Mesenchymal stem cell (in vitro differentiated cells and primary cell): ENCODE results near the gene EPC2.
"Not testable (repeated sequence)": the region's sequence is repeated elsewhere in the genome, so short reads cannot be mapped to it uniquely, and the experiment has no call there.

Experiments
- DNase-seq: peaks from one replicate; pipeline ENCODE4 v3.0.0-alpha.2; 2013
- H2AFZ ChIP-seq: one replicate; pipeline ENCODE4 v1.6.1; 2013; ENCODE audit warnings: low read depth, mild to moderate bottlenecking, control low read depth, inconsistent platforms, low read length, moderate library complexity
- H2AK5ac ChIP-seq: 2 replicates; pipeline ENCODE4 v1.6.1; 2013; ENCODE audit warnings: low read length, moderate library complexity, mild to moderate bottlenecking, inconsistent platforms; ENCODE audit not compliant: severe bottlenecking
- H2BK120ac ChIP-seq: one replicate; pipeline ENCODE4 v1.6.1; 2013; ENCODE audit warnings: low read depth, mild to moderate bottlenecking, inconsistent platforms, low read length, moderate library complexity
- H2BK12ac ChIP-seq, 2 experiments: one replicate each; pipeline ENCODE4 v1.6.1; 2013; ENCODE audit warnings: inconsistent platforms in 2 of 2, low read length in 2 of 2, mild to moderate bottlenecking in 2 of 2, moderate library complexity in 2 of 2, control low read depth in 1 of 2
- H2BK15ac ChIP-seq: one replicate; pipeline ENCODE4 v1.6.1; 2013; ENCODE audit warnings: mild to moderate bottlenecking, low read depth, inconsistent platforms; ENCODE audit not compliant: poor library complexity, severe bottlenecking
- H2BK5ac ChIP-seq: 2 replicates; pipeline ENCODE4 v1.6.1; 2013; ENCODE audit warnings: low read depth, mild to moderate bottlenecking, low read length, control low read depth, inconsistent platforms; ENCODE audit not compliant: poor library complexity, severe bottlenecking
- H3K14ac ChIP-seq, 2 experiments: one replicate each; pipeline ENCODE4 v1.6.1; 2013; ENCODE audit warnings: inconsistent platforms in 2 of 2, low read length in 2 of 2, control low read depth in 1 of 2, mild to moderate bottlenecking in 1 of 2, moderate library complexity in 1 of 2
- H3K18ac ChIP-seq, 2 experiments: one replicate each; pipeline ENCODE4 v1.6.1; 2013; ENCODE audit warnings: inconsistent platforms in 2 of 2, low read length in 2 of 2, control low read depth in 1 of 2, low read depth in 1 of 2, mild to moderate bottlenecking in 1 of 2
- H3K23ac ChIP-seq, 2 experiments: one replicate each; pipeline ENCODE4 v1.6.1; 2013; ENCODE audit warnings: inconsistent platforms in 2 of 2, low read length in 2 of 2, mild to moderate bottlenecking in 2 of 2, moderate library complexity in 2 of 2, control low read depth in 1 of 2
- H3K27ac ChIP-seq: 2 replicates; pipeline ENCODE4 v1.5.1; 2013; ENCODE audit warnings: mild to moderate bottlenecking, moderate library complexity, low read length, control low read depth, inconsistent platforms; ENCODE audit not compliant: poor library complexity, severe bottlenecking
- H3K27me3 ChIP-seq, 2 experiments: 2 replicates each; pipeline versions ENCODE4 v1.6.1 to v1.7.0; 2013; ENCODE audit warnings: low read length in 2 of 2, mild to moderate bottlenecking in 2 of 2, moderate library complexity in 2 of 2, control low read depth in 1 of 2, inconsistent platforms in 1 of 2; ENCODE audit not compliant: control insufficient read depth in 1 of 2, insufficient read depth in 1 of 2
- H3K36me3 ChIP-seq, 2 experiments: 2 replicates each; pipeline versions ENCODE4 v1.6.1 to v1.7.0; 2013; ENCODE audit warnings: low read length in 2 of 2, control low read depth in 1 of 2, inconsistent platforms in 1 of 2, low read depth in 1 of 2, mild to moderate bottlenecking in 1 of 2; ENCODE audit not compliant: insufficient read depth in 2 of 2, control insufficient read depth in 1 of 2
- H3K4ac ChIP-seq, 2 experiments: one replicate each; pipeline ENCODE4 v1.6.1; 2013; ENCODE audit warnings: inconsistent platforms in 2 of 2, low read length in 2 of 2, mild to moderate bottlenecking in 2 of 2, moderate library complexity in 2 of 2, control low read depth in 1 of 2, low read depth in 1 of 2
- H3K4me1 ChIP-seq: 2 replicates; pipeline ENCODE4 v1.6.1; 2013; ENCODE audit warnings: low read depth, low read length, control low read depth; ENCODE audit not compliant: control insufficient read depth, insufficient read depth
- H3K4me2 ChIP-seq: 2 replicates; pipeline ENCODE4 v1.6.1; 2013; ENCODE audit warnings: low read length, mild to moderate bottlenecking, inconsistent platforms; ENCODE audit not compliant: poor library complexity, severe bottlenecking
- H3K4me3 ChIP-seq, 2 experiments: 2 replicates each; pipeline versions ENCODE4 v1.5.1 to v1.7.0; 2013; ENCODE audit warnings: low read length in 2 of 2, mild to moderate bottlenecking in 2 of 2, control low read depth in 1 of 2, low read depth in 1 of 2; ENCODE audit not compliant: insufficient read depth in 1 of 2
- H3K79me1 ChIP-seq: replicated peaks from 2 replicates; pipeline ENCODE4 v1.6.1; 2013; ENCODE audit warnings: mild to moderate bottlenecking, control low read depth, low read length, inconsistent platforms; ENCODE audit not compliant: poor library complexity, severe bottlenecking
- H3K9ac ChIP-seq: 2 replicates; pipeline ENCODE4 v1.7.0; 2013; ENCODE audit warnings: mild to moderate bottlenecking, low read length, moderate library complexity
- H3K9me3 ChIP-seq: 2 replicates; pipeline ENCODE4 v1.7.0; 2013; ENCODE audit warnings: mild to moderate bottlenecking, low read length; ENCODE audit not compliant: control insufficient read depth
- H4K8ac ChIP-seq: one replicate; pipeline ENCODE4 v1.6.1; 2013; ENCODE audit warnings: inconsistent platforms, mild to moderate bottlenecking, low read length, moderate library complexity
- H4K91ac ChIP-seq: one replicate; pipeline ENCODE4 v1.6.1; 2013; ENCODE audit warnings: mild to moderate bottlenecking, low read length, inconsistent platforms
- WGBS: methylation state at CpG from one replicate; pipeline ENCODE4 v1.1.7; 2013; ENCODE audit warnings: mixed read lengths; 5-methylcytosine and 5-hydroxymethylcytosine counted together

Gene EPC2

DNA sequence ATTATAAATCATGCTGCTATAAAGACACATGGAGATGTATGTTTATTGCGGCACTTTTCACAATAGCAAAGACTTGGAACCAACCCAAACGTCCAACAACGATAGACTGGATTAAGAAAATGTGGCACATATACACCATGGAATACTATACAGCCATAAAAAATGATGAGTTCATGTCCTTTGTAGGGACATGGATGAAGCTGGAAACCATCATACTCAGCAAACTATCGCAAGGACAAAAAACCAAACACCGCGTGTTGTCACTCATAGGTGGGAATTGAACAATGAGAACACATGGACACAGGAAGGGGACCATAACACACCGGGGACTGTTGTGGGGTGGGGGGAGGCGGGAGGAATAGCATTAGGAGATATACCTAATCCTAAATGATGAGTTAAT lies 17.8 kb downstream of the EPC2 start:
- H2BK12ac ChIP-seq, H3K9me3 ChIP-seq, H3K27me3 ChIP-seq, H3K4me2 ChIP-seq, H2BK5ac ChIP-seq, H3K79me1 ChIP-seq, H3K4me1 ChIP-seq, H4K91ac ChIP-seq, H2BK15ac ChIP-seq, H3K4me3 ChIP-seq, H3K36me3 ChIP-seq, H3K27ac ChIP-seq, H3K23ac ChIP-seq, H2AFZ ChIP-seq, H3K18ac ChIP-seq, H2BK120ac ChIP-seq, H3K14ac ChIP-seq, H3K9ac ChIP-seq, H3K4ac ChIP-seq, H4K8ac ChIP-seq, DNase-seq, H2AK5ac ChIP-seq: not testable (repeated sequence)
- 100% methylated on average over 4 of the region's 8 CpGs for WGBS

DNA sequence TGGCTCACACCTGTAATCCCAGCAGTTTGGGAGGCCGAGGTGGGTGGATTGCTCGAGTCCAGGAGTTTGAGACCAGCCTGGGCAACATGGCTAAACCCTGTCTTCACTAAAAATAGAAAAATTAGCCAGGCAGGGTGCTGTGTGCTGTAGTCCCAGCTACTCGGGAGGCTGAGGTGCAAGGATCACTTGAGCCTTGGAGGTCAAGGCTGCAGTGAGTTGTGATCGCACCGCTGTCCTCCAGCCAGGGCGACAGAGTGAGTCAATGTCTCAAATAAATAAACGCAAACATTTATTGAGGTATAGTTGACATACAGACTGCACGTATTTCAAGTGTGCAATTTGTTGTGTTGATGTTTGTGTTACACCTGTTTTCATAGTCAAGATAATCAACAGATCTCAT lies 19.7 kb downstream of the EPC2 start:
- Histone ChIP-seq H2BK15ac (no peak overlapping the region), H3K36me3 (no peaks in the 10 kb centered on the region), H3K23ac (no peak overlapping the region), H3K4ac (no peak overlapping the region), H3K4me1 (no peaks in the 10 kb centered on the region), H3K79me1 (peaks cover 8% of the 10 kb centered on the region), H3K27me3 (no peaks in the 10 kb centered on the region), H4K8ac (no peak overlapping the region), H3K4me3 (no peak overlapping the region), H2BK12ac (no peak overlapping the region), H2AK5ac (no peak overlapping the region), H3K9ac (no peak overlapping the region), H2BK120ac (no peak overlapping the region), H2BK5ac (no peak overlapping the region), H3K27ac (no peak overlapping the region), H3K9me3 (no peaks in the 10 kb centered on the region), H2AFZ (no peak overlapping the region), H3K14ac (no peak overlapping the region), H4K91ac (no peak overlapping the region), H3K4me2 (no peak overlapping the region), H3K18ac (no peak overlapping the region)
- DNase-seq = no peak
- 88% methylated on average over 5 of the region's 8 CpGs for WGBS

GRCh38 chr2:148666555-148666954 lies 22.0 kb downstream of the EPC2 start:
- H3K4ac ChIP-seq = no peak overlapping the region
- no peaks in the 10 kb centered on the region for H3K27me3 ChIP-seq
- no peak overlapping the region for H3K18ac ChIP-seq
- H3K4me2 ChIP-seq = no peak overlapping the region
- H3K27ac ChIP-seq = no peak overlapping the region
- H2BK120ac ChIP-seq = no peak overlapping the region
- no peak overlapping the region for H3K9ac ChIP-seq
- no peak overlapping the region for H4K8ac ChIP-seq
- no peak for DNase-seq
- H3K9me3 ChIP-seq = no peaks in the 10 kb centered on the region
- H2AFZ ChIP-seq = no peak overlapping the region
- peaks cover 3% of the 10 kb centered on the region for H3K4me1 ChIP-seq
- H3K23ac ChIP-seq = no peak overlapping the region
- H3K79me1 ChIP-seq = peaks cover 11% of the 10 kb centered on the region
- no peak overlapping the region for H2AK5ac ChIP-seq
- H3K14ac ChIP-seq = no peak overlapping the region
- H2BK15ac ChIP-seq = no peak overlapping the region
- H3K4me3 ChIP-seq = no peak overlapping the region
- H4K91ac ChIP-seq = no peak overlapping the region
- no peak overlapping the region for H2BK5ac ChIP-seq
- H2BK12ac ChIP-seq = no peak overlapping the region
- no peaks in the 10 kb centered on the region for H3K36me3 ChIP-seq

DNA sequence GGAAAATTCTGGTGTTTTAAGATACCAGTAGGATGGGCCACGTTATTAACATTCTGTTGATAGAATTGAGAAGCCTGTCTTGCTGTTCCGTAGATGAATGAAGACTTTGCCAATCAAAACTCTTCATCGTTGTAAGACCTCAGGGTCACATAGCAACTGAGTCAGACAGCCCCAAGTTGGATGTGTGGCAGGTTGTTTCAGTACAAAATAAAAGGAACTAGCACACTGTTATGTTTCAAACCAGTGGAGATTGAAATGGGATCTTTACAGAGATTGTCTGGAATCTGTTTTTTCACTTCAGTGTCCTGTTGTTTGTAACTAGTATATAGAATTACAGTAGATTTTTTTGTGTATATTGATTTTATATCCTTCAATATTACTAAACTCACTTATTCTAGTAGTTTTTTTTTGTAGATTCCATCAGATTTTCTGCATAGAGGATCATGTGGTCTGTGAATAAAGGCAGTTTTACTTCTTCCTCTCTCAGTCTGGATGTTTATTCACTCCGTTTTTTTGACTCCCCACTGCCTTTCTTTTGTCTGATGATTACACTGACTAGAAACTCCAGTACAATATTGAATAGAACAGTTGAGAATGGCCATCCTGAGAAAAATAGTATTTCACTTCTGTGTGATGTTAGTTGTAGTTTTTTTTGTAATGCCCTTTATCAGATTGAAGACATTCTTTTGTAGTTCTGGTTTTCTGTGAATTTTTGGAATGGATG lies 22.7 kb downstream of the EPC2 start:
- 94% methylated on average over 3 of the region's 4 CpGs for WGBS
- Histone ChIP-seq H2BK120ac (no peak overlapping the region), H3K79me1 (peaks cover 11% of the 10 kb centered on the region)

More for the DNA sequence above, 22.7 kb downstream of the EPC2 start:
- Histone ChIP-seq H3K14ac (no peak overlapping the region), H3K27me3 (no peaks in the 10 kb centered on the region), H3K4me2 (no peak overlapping the region), H3K4ac (no peak overlapping the region), H3K23ac (no peak overlapping the region), H3K4me3 (no peak overlapping the region), H3K4me1 (peaks cover 3% of the 10 kb centered on the region), H4K91ac (no peak overlapping the region), H2AK5ac (no peak overlapping the region), H2BK12ac (no peak overlapping the region), H3K36me3 (no peaks in the 10 kb centered on the region), H4K8ac (no peak overlapping the region), H3K9ac (no peak overlapping the region), H2BK15ac (no peak overlapping the region), H2AFZ (no peak overlapping the region), H3K18ac (no peak overlapping the region), H2BK5ac (no peak overlapping the region), H3K27ac (no peak overlapping the region), H3K9me3 (no peaks in the 10 kb centered on the region)
- no peak for DNase-seq
